HG02884 (cell line): Measurements from ENCODE around the gene PBRM1.
"Not testable (repeated sequence)": the region's sequence is repeated elsewhere in the genome, so short reads cannot be mapped to it uniquely, and the experiment has no call there.

Experiments
- ATAC-seq: cut with Tn5 transposase; IDR thresholded peaks from one replicate; pipeline ENCODE4 v1.9.1; 2021; ENCODE audit warnings: mild to moderate bottlenecking, moderate library complexity; ENCODE audit not compliant: unreplicated experiment

PBRM1 gene

DNA sequence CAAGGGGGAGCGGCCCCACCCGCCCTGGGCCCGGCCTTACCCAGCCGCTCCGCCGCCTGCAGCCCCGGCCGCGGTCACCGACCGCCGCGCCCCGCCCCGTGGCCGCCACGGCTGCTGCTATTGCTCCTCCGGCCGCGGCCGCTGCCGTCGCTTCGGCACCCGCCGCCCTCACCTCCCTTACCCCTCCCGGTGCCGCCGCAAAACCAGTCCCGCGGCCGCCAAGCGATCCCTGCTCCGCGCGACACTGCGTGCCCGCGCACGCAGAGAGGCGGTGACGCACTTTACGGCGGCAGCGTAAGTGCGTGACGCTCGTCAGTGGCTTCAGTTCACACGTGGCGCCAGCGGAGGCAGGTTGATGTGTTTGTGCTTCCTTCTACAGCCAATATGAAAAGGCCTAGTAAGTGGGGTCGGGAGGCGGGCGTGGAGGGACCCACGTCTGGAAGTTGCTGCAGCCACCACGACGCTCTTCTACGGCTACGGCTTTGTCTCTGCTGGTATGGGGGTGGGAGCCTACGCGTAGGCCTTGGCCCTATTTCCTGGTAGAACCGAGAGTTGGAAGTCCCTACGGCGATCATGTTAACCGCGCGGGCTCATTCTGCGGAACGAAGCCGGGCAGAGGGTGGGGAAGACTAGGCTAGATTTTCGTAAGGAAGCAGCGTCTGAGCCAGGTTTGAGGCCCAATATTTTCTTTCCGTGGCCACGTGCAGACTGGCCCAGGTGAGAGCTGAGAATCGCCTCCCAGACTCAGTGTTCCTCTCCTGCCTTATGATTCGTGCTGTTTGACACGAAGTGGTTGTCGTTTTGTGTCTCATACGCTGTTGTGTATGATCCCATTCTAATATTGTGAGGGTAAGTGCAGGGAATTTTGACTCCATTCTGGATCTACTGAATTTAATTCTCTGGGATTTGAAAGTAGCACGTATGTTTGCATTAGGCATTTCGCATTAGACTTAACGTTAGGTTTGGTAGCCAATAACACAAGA lies at the start of gene PBRM1, which contains the start of gene GNL3:
Gene PBRM1 (minus strand): TSS at position 205 of the 983 bp plus-strand sequence.
Gene GNL3 (plus strand): TSS at position 324 of the 983 bp plus-strand sequence. CDS start 61 bp downstream, at position 385.
- peak; percentile 57 for ATAC-seq

- ATAC-seq = no peak
These were observed 47.7 kb upstream of the PBRM1 start for GRCh38 chr3:52733256-52733891.

DNA sequence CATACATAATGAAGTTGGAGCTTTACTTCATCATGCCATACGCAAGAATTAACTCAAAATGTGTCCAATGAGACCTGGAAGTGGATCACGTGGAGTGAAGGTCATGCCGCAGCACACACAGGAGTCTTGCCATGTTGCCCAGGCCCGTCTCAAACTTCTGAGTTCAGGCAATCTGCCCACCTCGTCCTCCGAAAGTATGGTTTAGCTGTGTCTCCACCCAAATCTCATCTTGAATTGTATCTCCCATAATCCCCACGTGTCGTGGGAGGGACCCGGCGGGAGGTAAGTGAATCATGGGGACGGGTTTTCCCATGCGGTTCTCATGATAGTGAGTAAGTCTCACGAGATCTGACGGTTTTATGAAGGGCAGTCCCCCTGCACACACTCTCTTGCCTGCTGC lies 45.9 kb upstream of the PBRM1 start:
- no peak for ATAC-seq

GRCh38 chr3:52730681-52731080 lies 45.0 kb upstream of the PBRM1 start:
- ATAC-seq = no peak

GRCh38 chr3:52728753-52729152 lies 43.0 kb upstream of the PBRM1 start:
- ATAC-seq = not testable (repeated sequence)

GRCh38 chr3:52724511-52724910 lies 38.8 kb upstream of the PBRM1 start:
- no peak for ATAC-seq

- ATAC-seq = no peak
These were observed 38.2 kb upstream of the PBRM1 start for GRCh38 chr3:52723935-52724334.

DNA sequence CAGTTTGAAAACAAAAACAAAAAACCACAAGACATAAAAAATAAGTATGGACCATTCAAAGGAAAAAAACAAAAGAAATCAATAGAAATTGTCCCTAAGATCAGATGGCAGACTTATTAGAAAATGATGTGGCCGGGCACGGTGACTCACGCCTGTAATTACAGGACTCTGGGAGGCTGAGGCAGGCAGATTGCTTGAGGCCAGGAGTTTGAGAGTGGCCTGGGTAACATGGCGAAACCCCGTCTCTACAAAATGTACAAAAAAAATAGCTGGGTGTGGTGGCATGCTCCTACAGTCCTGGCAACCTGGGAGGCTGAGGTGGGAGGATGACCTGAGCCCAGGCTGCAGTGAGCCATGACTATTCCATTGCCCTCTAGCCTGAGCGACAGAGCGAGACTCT lies 36.8 kb upstream of the PBRM1 start:
- no peak for ATAC-seq

GRCh38 chr3:52721730-52722008 lies 36.0 kb upstream of the PBRM1 start:
- no peak for ATAC-seq

DNA sequence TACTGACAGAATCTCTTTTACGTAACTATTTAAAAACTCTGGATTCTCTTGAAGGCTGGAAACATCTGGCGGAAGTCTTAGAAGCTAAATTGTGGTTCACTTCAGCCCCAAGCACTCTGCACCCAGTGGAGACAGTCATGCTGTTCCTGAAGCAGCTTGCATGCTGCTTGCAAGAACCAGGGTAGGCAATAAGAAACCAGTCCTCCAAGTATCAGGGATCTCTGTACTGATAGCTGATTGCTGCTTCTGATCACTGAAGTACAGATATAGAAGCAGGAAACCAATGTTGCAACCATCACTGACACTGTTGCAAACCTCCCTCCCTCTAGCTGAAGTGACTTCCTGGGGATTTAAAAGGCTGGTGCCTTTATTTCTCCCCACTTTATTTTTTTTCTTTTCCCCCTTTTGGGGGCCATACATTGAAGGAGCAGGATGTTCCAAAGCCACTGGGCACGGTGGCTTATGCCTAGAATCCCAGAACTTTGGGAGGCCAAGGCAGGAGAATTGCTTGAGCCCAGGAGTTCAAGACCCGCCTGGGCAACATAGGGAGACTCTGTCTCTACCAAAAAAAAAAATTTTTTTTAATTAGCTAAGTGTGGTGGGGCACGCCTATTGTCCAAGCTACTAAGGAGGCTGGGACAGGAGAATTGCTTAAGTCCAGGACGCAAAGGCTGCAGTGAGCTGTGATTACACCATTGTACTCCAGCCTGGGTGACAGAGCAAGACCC lies 35.5 kb upstream of the PBRM1 start:
- peak; percentile 66 for ATAC-seq

DNA sequence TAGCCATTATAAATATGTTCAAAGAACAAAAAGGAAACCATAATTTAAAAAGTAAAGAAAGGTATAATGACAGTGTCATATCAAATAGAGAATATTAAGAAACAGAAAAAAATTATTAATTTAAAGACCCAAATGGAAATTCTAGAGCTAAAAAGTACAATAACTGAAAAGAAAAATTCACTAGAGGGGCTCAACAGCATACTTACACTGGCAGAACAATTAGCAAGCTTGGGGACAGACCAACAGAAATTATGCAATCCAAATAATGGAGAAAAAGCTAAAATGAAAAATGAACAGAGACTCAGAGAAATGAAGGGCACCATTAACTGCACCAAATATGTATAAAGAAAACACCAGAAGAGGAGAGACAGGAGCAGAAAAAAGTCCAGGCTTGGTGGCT lies 33.9 kb upstream of the PBRM1 start:
- ATAC-seq = no peak

GRCh38 chr3:52715714-52716305 lies 30.1 kb upstream of the PBRM1 start:
- no peak for ATAC-seq

DNA sequence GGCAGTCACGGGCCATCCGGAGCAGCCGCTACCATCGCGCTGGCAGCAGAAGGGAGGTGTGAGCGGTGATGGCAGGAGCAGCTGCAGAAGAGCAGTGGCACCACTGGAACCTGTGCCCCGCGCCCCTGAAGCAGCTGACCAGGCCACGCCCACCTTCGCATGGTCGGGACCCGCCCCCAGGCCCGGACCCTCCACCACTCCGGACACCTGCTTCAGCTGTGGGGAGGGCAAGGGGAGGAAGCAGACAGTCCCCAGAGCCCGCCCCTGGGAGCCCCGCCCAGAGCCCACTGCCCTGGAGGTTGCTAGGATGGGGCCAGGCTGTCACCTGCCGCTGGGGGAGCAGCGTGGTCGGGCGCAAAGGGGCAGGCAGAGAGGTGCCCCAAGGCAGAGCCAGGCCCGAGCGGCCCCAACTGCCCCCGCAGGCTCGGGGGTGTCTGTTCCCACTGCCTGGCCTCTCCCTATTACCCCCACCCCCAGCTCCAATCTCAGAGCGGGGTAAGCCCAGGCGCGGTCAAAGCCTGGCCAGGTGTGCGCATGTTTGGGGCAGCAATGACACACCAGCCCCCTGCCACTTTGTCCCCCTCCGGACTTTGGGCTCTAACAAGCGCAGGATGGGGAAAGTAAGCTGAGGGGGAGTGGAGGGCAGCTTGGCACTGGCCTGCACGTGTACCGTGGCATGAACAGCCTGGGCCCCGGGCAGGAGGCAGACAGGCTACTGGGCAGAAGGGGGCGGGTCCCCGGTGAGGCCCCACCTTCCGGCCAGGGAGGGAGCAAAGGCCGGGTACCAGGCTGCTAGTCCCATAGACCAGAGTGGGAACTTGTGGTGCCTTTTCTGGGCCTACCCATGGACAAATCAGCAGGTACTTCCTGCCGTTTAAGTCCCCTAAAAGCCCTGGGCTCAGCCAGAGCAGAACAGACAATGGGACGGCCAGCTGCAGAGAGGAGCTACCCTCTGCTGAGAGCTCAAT lies 28.9 kb upstream of the PBRM1 start:
- ATAC-seq = no peak

DNA sequence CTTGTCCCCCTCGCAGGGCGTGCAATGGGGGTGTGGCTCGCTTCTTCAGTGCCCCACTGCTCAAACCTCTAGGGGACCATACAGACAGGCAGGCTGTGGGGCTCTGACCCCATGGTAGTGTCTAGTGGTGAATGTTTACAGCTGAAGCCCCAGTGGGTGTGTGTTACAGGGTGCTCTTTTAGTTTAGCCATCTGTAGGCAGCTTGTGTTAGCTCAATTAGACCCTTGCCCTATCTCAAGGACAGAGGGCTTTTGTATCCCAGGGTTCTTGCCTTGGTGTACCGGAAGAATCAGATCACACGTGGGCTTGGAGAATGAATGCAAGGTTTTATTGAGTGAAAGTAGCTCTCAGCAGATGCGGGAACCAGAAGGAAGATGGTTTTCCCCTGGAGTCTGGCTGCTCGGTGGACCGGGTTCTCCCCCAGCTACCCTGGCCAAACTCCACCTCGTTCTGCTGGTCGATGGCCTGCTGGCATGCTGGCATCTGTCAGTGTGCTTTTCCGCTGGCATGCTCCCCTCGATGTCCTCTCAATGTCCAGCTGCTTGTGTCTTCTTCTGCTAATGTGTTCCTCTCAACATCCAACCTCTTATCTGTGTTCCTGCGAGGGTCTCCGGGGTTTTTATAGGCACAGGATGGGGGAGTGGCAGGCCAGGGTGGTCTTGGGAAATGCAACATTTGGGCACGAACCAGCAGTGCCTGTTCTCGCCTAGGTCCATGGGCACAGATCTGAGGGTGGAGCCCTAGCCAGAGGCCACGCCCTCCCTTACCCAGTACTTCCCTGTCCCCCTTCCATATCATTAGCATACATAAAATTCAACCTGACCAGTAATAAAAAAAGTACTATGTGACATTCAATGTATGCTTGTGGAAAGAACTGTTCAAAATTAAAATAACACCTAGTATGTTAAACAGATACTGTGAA lies 26.8 kb upstream of the PBRM1 start:
- no peak for ATAC-seq

- ATAC-seq = no peak
These were observed 24.8 kb upstream of the PBRM1 start for GRCh38 chr3:52710512-52710911.

DNA sequence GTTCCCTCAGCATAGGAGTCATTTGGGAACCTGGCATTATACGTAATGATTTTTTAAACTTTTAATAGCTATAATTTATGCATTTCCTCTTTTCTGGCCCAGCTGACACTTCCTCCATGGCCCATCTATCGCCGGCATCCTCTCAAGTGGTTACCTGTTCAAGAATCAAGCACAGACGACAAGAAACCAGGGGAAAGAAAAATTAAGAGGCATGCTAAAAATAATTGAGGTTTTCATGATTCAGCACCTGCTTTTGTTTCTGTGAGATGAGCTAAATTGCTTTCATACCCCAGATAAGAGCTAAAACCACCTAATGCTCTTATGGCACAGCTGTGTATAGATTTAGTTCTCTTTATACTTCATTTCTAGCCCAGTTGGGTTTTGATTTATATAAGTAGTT lies 21.9 kb upstream of the PBRM1 start:
- no peak for ATAC-seq

DNA sequence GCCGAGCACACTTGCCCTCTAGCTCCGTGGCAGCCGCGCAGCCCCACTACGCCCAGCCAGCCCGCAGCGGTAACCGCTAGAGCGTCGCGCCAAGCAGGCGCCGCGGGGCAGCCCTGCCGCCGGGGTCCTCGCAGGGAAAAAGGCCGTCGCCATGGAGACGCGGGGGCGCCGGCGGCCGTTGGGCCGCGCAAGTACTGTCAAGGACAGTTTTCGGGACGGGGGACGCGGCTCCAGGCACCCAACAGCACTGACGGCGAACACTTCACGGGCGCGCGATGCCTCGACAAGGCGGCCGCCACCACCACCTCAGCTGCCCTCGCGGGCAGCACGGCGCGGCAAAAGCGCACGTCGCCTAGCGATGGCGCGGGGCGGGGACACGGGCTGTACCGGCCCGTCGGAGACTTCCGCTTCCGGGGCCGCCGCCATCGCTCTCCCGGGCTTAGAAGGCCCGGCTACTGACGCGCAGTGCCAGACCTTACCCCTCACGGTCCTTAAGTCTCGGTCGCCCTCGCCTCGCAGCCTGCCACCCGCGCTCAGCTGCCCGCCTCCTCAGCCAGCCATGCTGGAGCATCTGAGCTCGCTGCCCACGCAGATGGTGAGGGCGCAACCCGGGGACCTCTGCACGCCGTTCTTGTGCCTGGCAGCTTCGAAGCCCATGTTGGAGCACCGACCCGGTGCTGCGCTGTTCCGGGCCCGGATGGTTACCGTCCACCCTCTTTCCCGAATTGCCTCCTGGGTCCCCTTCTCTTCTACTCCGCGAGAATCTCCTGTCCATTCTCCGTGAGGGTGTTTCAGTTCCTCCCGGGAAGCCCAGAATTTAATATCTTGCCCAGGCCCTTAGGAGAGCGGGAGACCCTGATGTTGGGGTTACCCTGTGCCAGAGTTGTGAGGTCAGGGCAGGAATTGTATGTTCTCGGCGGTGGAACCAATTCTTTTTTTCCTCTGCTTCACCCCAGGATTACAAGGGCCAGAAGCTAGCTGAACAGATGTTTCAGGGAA lies 20.3 kb upstream of the PBRM1 start, which contains the start of the genes GLT8D1 and SPCS1:
Gene GLT8D1 (minus strand): TSS at position 104 of the 999 bp plus-strand sequence. CDS start 5,331 bp downstream, outside the sequence.
Gene SPCS1 (plus strand): TSS at position 419 of the 999 bp plus-strand sequence. CDS start 141 bp downstream, at position 560.
- ATAC-seq = peak; percentile 65

- ATAC-seq = no peak
These were observed 19.6 kb upstream of the PBRM1 start for GRCh38 chr3:52705438-52705687.
